GM23338 (cell line): ENCODE results near the gene CDC42BPA. TPM values are rescaled to one million over a fixed set of nuclear protein-coding genes. Genes with fewer than 3 reads are reported as not detected.

Source experiments
- ATAC-seq: fragments of 200-7000 bp; cut with Tn5 transposase; 3 replicates; pipeline ENCODE4 v1.9.1; 2020
- DNase-seq: peaks from one replicate; pipeline ENCODE4 v3.0.0-alpha.2; 2015; ENCODE audit warnings: low spot score
- H2AFZ ChIP-seq: fragments of 200-600 bp; sonication (generic); 2 replicates; pipeline ENCODE4 v1.8.0; 2016; ENCODE audit warnings: antibody characterized with exemption, mild to moderate bottlenecking, moderate library complexity
- H3F3A ChIP-seq: fragments of 200-600 bp; sonication (generic); replicated peaks from 2 replicates; pipeline ENCODE4 v1.8.0; 2017; ENCODE audit warnings: antibody characterized with exemption, mixed run types, low read depth
- H3K27ac ChIP-seq: fragments of 200-600 bp; sonication (generic); 2 replicates; pipeline ENCODE4 v1.6.1; 2016; ENCODE audit warnings: low read depth
- H3K27me3 ChIP-seq: fragments of 200-600 bp; sonication (generic); 2 replicates; pipeline ENCODE4 v1.8.0; 2016; ENCODE audit warnings: mild to moderate bottlenecking, mixed run types, moderate library complexity; ENCODE audit not compliant: insufficient read depth
- H3K36me3 ChIP-seq: fragments of 200-600 bp; sonication (generic); 2 replicates; pipeline ENCODE4 v1.8.0; 2016; ENCODE audit warnings: mild to moderate bottlenecking; ENCODE audit not compliant: insufficient read depth
- H3K4me1 ChIP-seq: fragments of 200-600 bp; sonication (generic); 2 replicates; pipeline ENCODE4 v1.8.0; 2016; ENCODE audit warnings: mild to moderate bottlenecking, moderate library complexity; ENCODE audit not compliant: insufficient read depth
- H3K4me2 ChIP-seq: fragments of 200-600 bp; sonication (generic); 2 replicates; pipeline ENCODE4 v1.7.1; 2017; ENCODE audit warnings: mixed run types
- H3K4me3 ChIP-seq: fragments of 200-600 bp; sonication (generic); 2 replicates; pipeline ENCODE4 v1.6.1; 2016; ENCODE audit warnings: mixed run types
- H3K79me2 ChIP-seq: fragments of 200-600 bp; sonication (generic); replicated peaks from 2 replicates; pipeline ENCODE4 v1.8.0; 2017; ENCODE audit warnings: mild to moderate bottlenecking; ENCODE audit not compliant: insufficient read depth
- H3K9me2 ChIP-seq: fragments of 200-600 bp; sonication (generic); 2 replicates; pipeline ENCODE4 v1.8.0; 2017; ENCODE audit not compliant: insufficient read depth
- H4K20me1 ChIP-seq: fragments of 200-600 bp; sonication (generic); replicated peaks from 2 replicates; pipeline ENCODE4 v1.8.0; 2017; ENCODE audit warnings: mild to moderate bottlenecking; ENCODE audit not compliant: insufficient read depth
- H3K27ac Mint-ChIP-seq: 2 replicates; pipeline ENCODE4 v1.8.0; 2020; ENCODE audit warnings: inconsistent platforms, mild to moderate bottlenecking, moderate library complexity, mixed read lengths
- H3K27me3 Mint-ChIP-seq: 3 replicates; pipeline ENCODE4 v1.8.0; 2022; ENCODE audit warnings: low read depth, mild to moderate bottlenecking, moderate library complexity, mixed read lengths, inconsistent platforms; ENCODE audit not compliant: insufficient read depth, poor library complexity
- H3K36me3 Mint-ChIP-seq: 3 replicates; pipeline ENCODE4 v1.8.0; 2021; ENCODE audit warnings: low read depth, mild to moderate bottlenecking, inconsistent platforms, moderate library complexity, mixed read lengths
- H3K4me1 Mint-ChIP-seq: 3 replicates; pipeline ENCODE4 v1.8.0; 2020; ENCODE audit warnings: mild to moderate bottlenecking, inconsistent platforms, mixed read lengths
- H3K4me3 Mint-ChIP-seq: 3 replicates; pipeline ENCODE4 v1.8.0; 2021; ENCODE audit warnings: moderate library complexity, mild to moderate bottlenecking, inconsistent platforms, mixed read lengths
- H3K9me3 Mint-ChIP-seq: 3 replicates; pipeline ENCODE4 v1.8.0; 2020; ENCODE audit warnings: moderate library complexity, mild to moderate bottlenecking, inconsistent platforms, mixed read lengths
- CTCF ChIP-seq, 2 experiments: fragments of 200-600 bp in 1 of 2; sonication (generic) in 1 of 2; conservative IDR thresholded peaks; 2 replicates each; pipeline versions ENCODE4 v1.5.1 to v1.6.1; 2016 to 2017; ENCODE audit warnings: antibody characterized with exemption in 2 of 2, low read depth in 2 of 2, mild to moderate bottlenecking in 2 of 2, moderate library complexity in 1 of 2
- EZH2 ChIP-seq: fragments of 200-600 bp; sonication (generic); IDR thresholded peaks from one replicate; pipeline ENCODE4 v1.8.0; 2017; ENCODE audit warnings: antibody characterized with exemption, mild to moderate bottlenecking, low read depth; ENCODE audit not compliant: unreplicated experiment
- JUNB ChIP-seq: IDR thresholded peaks from one replicate; pipeline ENCODE4 v1.6.1; 2016; ENCODE audit warnings: antibody characterized with exemption; ENCODE audit not compliant: unreplicated experiment
- REST ChIP-seq: IDR thresholded peaks from one replicate; pipeline ENCODE4 v1.6.1; 2018; ENCODE audit warnings: antibody characterized with exemption; ENCODE audit not compliant: unreplicated experiment
- ZNF462 ChIP-seq: fragments of 250-450 bp; sonication (Bioruptor Pico); IDR thresholded peaks from 2 replicates; pipeline ENCODE4 v1.5.0; 2020; ENCODE audit warnings: mild to moderate bottlenecking, moderate library complexity
- polyA plus RNA-seq: library from polyadenylated mRNA; unstranded; fragments of >200 nt; fragmentation: Nextera tagmentation; extraction: Ambion mirVana; gene quantifications from 2 replicates; pipeline ENCODE4 v1.2.1, GENCODE V29; 2016
- total RNA-seq: library from RNA; depleted of rRNA; stranded (reverse); fragments of >200 nt; shearing (Covaris generic); gene quantifications from 2 replicates; pipeline ENCODE4 v1.2.3, GENCODE V29; 2014

The CDC42BPA gene
- total and polyA plus RNA-seq, 2 experiments from 2014 or later = 17.7 to 40.1 TPM

GRCh38 chr1:226995365-226996332 lies 322.6 kb downstream of the CDC42BPA start:
- peaks cover 25% of the 10 kb centered on the region; the same call in 2 of the 3 replicates for H3K36me3 Mint-ChIP-seq
- Histone ChIP-seq H3F3A (no peaks in the 10 kb centered on the region), H3K9me2 (no peaks in the 10 kb centered on the region), H3K4me3 (no peak overlapping the region), H3K27me3 (no peaks in the 10 kb centered on the region), H4K20me1 (no peaks in the 10 kb centered on the region), H3K27ac (peak overlapping the region; percentile 41; the same call in 1 of the 2 replicates), H2AFZ (no peak overlapping the region), H3K36me3 (no peaks in the 10 kb centered on the region; the same call in 1 of the 2 replicates), H3K79me2 (no peaks in the 10 kb centered on the region), H3K4me1 (no peaks in the 10 kb centered on the region; the same call in 1 of the 2 replicates), H3K4me2 (no peak overlapping the region)
- H3K4me3 Mint-ChIP-seq = no peak overlapping the region; the same call in 2 of the 3 replicates
- TF ChIP-seq CTCF (conservative IDR thresholded peaks at IDR 0.05; ENCODE audit: low read depth in 2 of 2) = no peak
- H3K27me3 Mint-ChIP-seq = peaks cover 4% of the 10 kb centered on the region
- ATAC-seq (peak; percentile 70), DNase-seq (peak; percentile 25)
- H3K9me3 Mint-ChIP-seq = no peaks in the 10 kb centered on the region; the same call in 2 of the 3 replicates
- H3K4me1 Mint-ChIP-seq = peaks cover 38% of the 10 kb centered on the region
- 0 out of 2 replicates have a peak overlapping the region, but pooled peaks have one; percentile 37 for H3K27ac Mint-ChIP-seq

- Mint-ChIP-seq H3K36me3 (peaks cover 19% of the 10 kb centered on the region; the same call in 2 of the 3 replicates), H3K4me1 (peaks cover 38% of the 10 kb centered on the region), H3K27me3 (peaks cover 6% of the 10 kb centered on the region), H3K4me3 (no peak overlapping the region; the same call in 2 of the 3 replicates), H3K9me3 (no peaks in the 10 kb centered on the region; the same call in 2 of the 3 replicates), H3K27ac (no peak overlapping the region; the same call in 1 of the 2 replicates)
- H3F3A ChIP-seq = no peaks in the 10 kb centered on the region
- no peak overlapping the region for H2AFZ ChIP-seq
- no peaks in the 10 kb centered on the region; the same call in 1 of the 2 replicates for H3K4me1 ChIP-seq
- no peaks in the 10 kb centered on the region for H3K27me3 ChIP-seq
- 0 out of 2 replicates have a peak overlapping the region, but pooled peaks have one; percentile 26 for H3K4me2 ChIP-seq
- no peaks in the 10 kb centered on the region; the same call in 1 of the 2 replicates for H3K36me3 ChIP-seq
- H4K20me1 ChIP-seq = no peaks in the 10 kb centered on the region
- DNase-seq (no peak), ATAC-seq (peak; percentile 14)
- H3K4me3 ChIP-seq = no peak overlapping the region
- H3K79me2 ChIP-seq = no peaks in the 10 kb centered on the region
- no peaks in the 10 kb centered on the region for H3K9me2 ChIP-seq
- 0 out of 2 replicates have a peak overlapping the region, but pooled peaks have one; percentile 41 for H3K27ac ChIP-seq
- TF ChIP-seq EZH2 (no peak), ZNF462 (CRISPR knock-in tag) (no peak), JUNB (no peak), REST (no peak)
Measured at GRCh38 chr1:226994586-226995364, 323.5 kb downstream of the CDC42BPA start.
